OCI-LY3 (cell line): ENCODE data around the gene NFIC.

Experiments used
- CTCF ChIP-seq: fragments of 200-600, 300-600 bp; sonication (generic); IDR thresholded peaks from 2 replicates; pipeline ENCODE4 v1.5.1; 2014; ENCODE audit warnings: antibody characterized with exemption, low read length, low read depth
- EZH2phosphoT487 ChIP-seq: fragments of 200-600 bp; shearing (Covaris generic); IDR thresholded peaks from 2 replicates; pipeline ENCODE4 v1.6.1; 2018; ENCODE audit warnings: antibody characterized with exemption, mixed run types, low read depth

- TF ChIP-seq CTCF (no peak), EZH2phosphoT487 (no peak)
Observed at GRCh38 chr19:3333662-3334061, 32.7 kb upstream of the NFIC start.
